Neural cell (in vitro differentiated cells): ENCODE measurements around the gene ERBB2.

Source experiments
- CTCF ChIP-seq: fragments of 450-650 bp; IDR thresholded peaks from 2 replicates; pipeline ENCODE4 v1.5.1; 2014; ENCODE audit warnings: antibody characterized with exemption, mild to moderate bottlenecking, moderate library complexity; ENCODE audit not compliant: poor library complexity, severe bottlenecking
- SMC3 ChIP-seq: fragments of 450-650 bp; conservative IDR thresholded peaks from 2 replicates; pipeline ENCODE4 v1.6.1; 2014; ENCODE audit warnings: antibody characterized with exemption, mild to moderate bottlenecking, moderate library complexity; ENCODE audit not compliant: poor library complexity

- TF ChIP-seq CTCF (no peak), SMC3 (no peak)
Observed at GRCh38 chr17:39670746-39671145, 29.1 kb upstream of the ERBB2 start.
